Activated naive CD8-positive, alpha-beta T cell treated with anti-CD3 and anti-CD28 coated beads, Interleukin-2, amount 50 U/mL, for 24 hours (primary cell): ENCODE data around the gene RASSF5.
"Not testable (repeated sequence)": the region's sequence is repeated elsewhere in the genome, so short reads cannot be mapped to it uniquely, and the experiment has no call there.

Experiments used
- ATAC-seq: fragments of 150-1000 bp; cut with Tn5 transposase; one replicate; pipeline ENCODE4 v1.10.0; 2021
- DNase-seq: peaks from one replicate; pipeline ENCODE4 v3.0.0; 2021
- H3K27ac Mint-ChIP-seq: one replicate; pipeline ENCODE4 v1.8.0; 2021; ENCODE audit warnings: mild to moderate bottlenecking, mixed read lengths
- H3K27me3 Mint-ChIP-seq: one replicate; pipeline ENCODE4 v1.8.0; 2021; ENCODE audit warnings: mixed read lengths
- H3K36me3 Mint-ChIP-seq: one replicate; pipeline ENCODE4 v1.8.0; 2021; ENCODE audit warnings: low read depth, mixed read lengths
- H3K4me1 Mint-ChIP-seq: one replicate; pipeline ENCODE4 v1.8.0; 2021; ENCODE audit warnings: mixed read lengths
- H3K4me3 Mint-ChIP-seq: one replicate; pipeline ENCODE4 v1.8.0; 2021; ENCODE audit warnings: mild to moderate bottlenecking, moderate library complexity, mixed read lengths
- H3K9me3 Mint-ChIP-seq: one replicate; pipeline ENCODE4 v1.8.0; 2021; ENCODE audit warnings: mixed read lengths

The RASSF5 gene

GRCh38 chr1:206590025-206590758, 82.9 kb downstream of the RASSF5 start:
- peaks cover 79% of the 10 kb centered on the region for H3K36me3 Mint-ChIP-seq
- ATAC-seq = peak; percentile 97

GRCh38 chr1:206591226-206591625, 83.9 kb downstream of the RASSF5 start:
- H3K9me3 Mint-ChIP-seq = no peaks in the 10 kb centered on the region
- H3K4me3 Mint-ChIP-seq = peak overlapping the region; percentile 56
- peak overlapping the region; percentile 96 for H3K27ac Mint-ChIP-seq
- no peaks in the 10 kb centered on the region for H3K27me3 Mint-ChIP-seq
- ATAC-seq = no peak
- H3K36me3 Mint-ChIP-seq = peaks cover 80% of the 10 kb centered on the region
- no peak for DNase-seq
- H3K4me1 Mint-ChIP-seq = peaks cover 64% of the 10 kb centered on the region

More at GRCh38 chr1:206590025-206590758, 82.9 kb downstream of the RASSF5 start:
- H3K4me3 Mint-ChIP-seq = peak overlapping the region; percentile 56
- peak overlapping the region; percentile 96 for H3K27ac Mint-ChIP-seq
- H3K9me3 Mint-ChIP-seq = no peaks in the 10 kb centered on the region
- DNase-seq = peak; percentile 59
- H3K4me1 Mint-ChIP-seq = peaks cover 72% of the 10 kb centered on the region
- no peaks in the 10 kb centered on the region for H3K27me3 Mint-ChIP-seq

GRCh38 chr1:206591696-206592095, 84.4 kb downstream of the RASSF5 start:
- no peaks in the 10 kb centered on the region for H3K27me3 Mint-ChIP-seq
- H3K4me3 Mint-ChIP-seq = no peak overlapping the region
- H3K27ac Mint-ChIP-seq = peak overlapping the region; percentile 96
- peaks cover 59% of the 10 kb centered on the region for H3K4me1 Mint-ChIP-seq
- DNase-seq = no peak
- peaks cover 80% of the 10 kb centered on the region for H3K36me3 Mint-ChIP-seq
- ATAC-seq = no peak
- no peaks in the 10 kb centered on the region for H3K9me3 Mint-ChIP-seq

GRCh38 chr1:206593351-206593925, 86.1 kb downstream of the RASSF5 start:
- Mint-ChIP-seq H3K27me3 (no peaks in the 10 kb centered on the region), H3K36me3 (peaks cover 75% of the 10 kb centered on the region)

GRCh38 chr1:206595581-206596318, 88.4 kb downstream of the RASSF5 start:
- ATAC-seq (no peak), DNase-seq (no peak)
- Mint-ChIP-seq H3K27me3 (no peaks in the 10 kb centered on the region), H3K27ac (peak overlapping the region; percentile 16), H3K4me1 (peaks cover 20% of the 10 kb centered on the region), H3K36me3 (peaks cover 72% of the 10 kb centered on the region), H3K9me3 (no peaks in the 10 kb centered on the region), H3K4me3 (no peak overlapping the region)

More at GRCh38 chr1:206593351-206593925, 86.1 kb downstream of the RASSF5 start:
- no peak overlapping the region for H3K4me3 Mint-ChIP-seq
- peaks cover 43% of the 10 kb centered on the region for H3K4me1 Mint-ChIP-seq
- ATAC-seq = no peak
- no peak for DNase-seq
- no peaks in the 10 kb centered on the region for H3K9me3 Mint-ChIP-seq
- H3K27ac Mint-ChIP-seq = peak overlapping the region; percentile 55

GRCh38 chr1:206596319-206596666, 89.0 kb downstream of the RASSF5 start:
- Mint-ChIP-seq H3K36me3 (peaks cover 71% of the 10 kb centered on the region), H3K9me3 (no peaks in the 10 kb centered on the region), H3K27me3 (no peaks in the 10 kb centered on the region), H3K4me1 (peaks cover 14% of the 10 kb centered on the region), H3K4me3 (no peak overlapping the region), H3K27ac (no peak overlapping the region)
- DNase-seq (no peak), ATAC-seq (no peak)

- ATAC-seq (no peak), DNase-seq (no peak)
- Mint-ChIP-seq H3K9me3 (no peaks in the 10 kb centered on the region), H3K36me3 (peaks cover 70% of the 10 kb centered on the region), H3K27ac (no peak overlapping the region), H3K4me1 (no peaks in the 10 kb centered on the region), H3K27me3 (no peaks in the 10 kb centered on the region), H3K4me3 (no peak overlapping the region)
These were observed 93.2 kb downstream of the RASSF5 start for GRCh38 chr1:206600527-206600926.

GRCh38 chr1:206604861-206605260, 97.5 kb downstream of the RASSF5 start:
- DNase-seq = no peak
- H3K4me1 Mint-ChIP-seq = peaks cover 35% of the 10 kb centered on the region
- H3K9me3 Mint-ChIP-seq = no peaks in the 10 kb centered on the region

GRCh38 chr1:206606867-206607266, 99.5 kb downstream of the RASSF5 start:
- no peak for ATAC-seq
- Mint-ChIP-seq H3K9me3 (no peaks in the 10 kb centered on the region), H3K27me3 (no peaks in the 10 kb centered on the region), H3K27ac (peak overlapping the region; percentile 36), H3K36me3 (peaks cover 82% of the 10 kb centered on the region), H3K4me1 (peaks cover 55% of the 10 kb centered on the region), H3K4me3 (no peak overlapping the region)
- no peak for DNase-seq

More at GRCh38 chr1:206604861-206605260, 97.5 kb downstream of the RASSF5 start:
- H3K27me3 Mint-ChIP-seq = no peaks in the 10 kb centered on the region
- H3K4me3 Mint-ChIP-seq = no peak overlapping the region
- no peak overlapping the region for H3K27ac Mint-ChIP-seq
- ATAC-seq = no peak
- H3K36me3 Mint-ChIP-seq = peaks cover 76% of the 10 kb centered on the region

- peak; percentile 71 for DNase-seq
- Mint-ChIP-seq H3K27me3 (no peaks in the 10 kb centered on the region), H3K36me3 (peaks cover 73% of the 10 kb centered on the region), H3K4me1 (peaks cover 57% of the 10 kb centered on the region), H3K27ac (peak overlapping the region; percentile 93), H3K4me3 (peak overlapping the region; percentile 75), H3K9me3 (no peaks in the 10 kb centered on the region)
- no peak for ATAC-seq
These were observed 100.9 kb downstream of the RASSF5 start for GRCh38 chr1:206608108-206608698.

GRCh38 chr1:206609229-206609991, 102.1 kb downstream of the RASSF5 start:
- H3K27ac Mint-ChIP-seq = peak overlapping the region; percentile 93

GRCh38 chr1:206612129-206612876, 105.0 kb downstream of the RASSF5 start, which contains the start of gene EIF2D:
EIF2D (minus strand) TSS chr1:206612465; CDS start chr1:206612342, 123 bp downstream.
- Mint-ChIP-seq H3K4me1 (peaks cover 45% of the 10 kb centered on the region), H3K4me3 (peak within 1 kb of the TSS; percentile 98), H3K27me3 (no peaks in the 10 kb centered on the region), H3K27ac (peak within 1 kb of the TSS; percentile 93), H3K9me3 (no peaks in the 10 kb centered on the region), H3K36me3 (peaks cover 42% of the 10 kb centered on the region)
- ATAC-seq = peak; percentile 85
- DNase-seq = peak; percentile 98

More at GRCh38 chr1:206609229-206609991, 102.1 kb downstream of the RASSF5 start:
- Mint-ChIP-seq H3K9me3 (no peaks in the 10 kb centered on the region), H3K27me3 (no peaks in the 10 kb centered on the region), H3K36me3 (peaks cover 65% of the 10 kb centered on the region), H3K4me3 (peak overlapping the region; percentile 75), H3K4me1 (peaks cover 57% of the 10 kb centered on the region)
- peak; percentile 31 for DNase-seq
- peak; percentile 70 for ATAC-seq

- DNase-seq, ATAC-seq, H3K27me3 Mint-ChIP-seq, H3K36me3 Mint-ChIP-seq, H3K4me1 Mint-ChIP-seq, H3K4me3 Mint-ChIP-seq, H3K27ac Mint-ChIP-seq, H3K9me3 Mint-ChIP-seq: not testable (repeated sequence)
These were observed 119.1 kb downstream of the RASSF5 start for GRCh38 chr1:206626396-206626795.
